ENCODE data around the gene SNCA.

The SNCA gene

GRCh38 chr4:89754531-89754930 is 82.4 kb downstream of the SNCA start:
- no peak for DNase-seq (ENCODE audit: low read depth in 1 of 2, low spot score in 1 of 2)

- no peak for DNase-seq (ENCODE audit: low read depth in 1 of 2, low spot score in 1 of 2)
Measured at GRCh38 chr4:89753601-89754066, 83.3 kb downstream of the SNCA start.

GRCh38 chr4:89752932-89753598 is 83.9 kb downstream of the SNCA start:
- no peak for DNase-seq (ENCODE audit: low read depth in 1 of 2, low spot score in 1 of 2)

GRCh38 chr4:89751416-89751815 is 85.5 kb downstream of the SNCA start:
- DNase-seq (ENCODE audit: low read depth in 1 of 2, low spot score in 1 of 2) = no peak

GRCh38 chr4:89746377-89746776 is 90.6 kb downstream of the SNCA start:
- no peak for DNase-seq (ENCODE audit: low read depth in 1 of 2, low spot score in 1 of 2)

- no peak for DNase-seq (ENCODE audit: low read depth in 1 of 2, low spot score in 1 of 2)
Measured at GRCh38 chr4:89745708-89746107, 91.3 kb downstream of the SNCA start.

- no peak for DNase-seq (ENCODE audit: low read depth in 1 of 2, low spot score in 1 of 2)
Measured at GRCh38 chr4:89744914-89745313, 92.0 kb downstream of the SNCA start.

- DNase-seq (ENCODE audit: low read depth in 1 of 2, low spot score in 1 of 2) = no peak
Measured at GRCh38 chr4:89741768-89742167, 95.2 kb downstream of the SNCA start.

- no peak for DNase-seq (ENCODE audit: low read depth in 1 of 2, low spot score in 1 of 2)
Measured at GRCh38 chr4:89739311-89739988, 97.5 kb downstream of the SNCA start.

GRCh38 chr4:89737888-89738287 is 99.1 kb downstream of the SNCA start:
- no peak for DNase-seq (ENCODE audit: low read depth in 1 of 2, low spot score in 1 of 2)

GRCh38 chr4:89733946-89734345 is 103.0 kb downstream of the SNCA start:
- no peak for DNase-seq (ENCODE audit: low read depth in 1 of 2, low spot score in 1 of 2)

- DNase-seq (ENCODE audit: low read depth in 1 of 2, low spot score in 1 of 2) = no peak
Measured at GRCh38 chr4:89727238-89727637, 109.7 kb downstream of the SNCA start.

- no peak for DNase-seq (ENCODE audit: low read depth in 1 of 2, low spot score in 1 of 2)
Measured at GRCh38 chr4:89725268-89725667, 111.7 kb downstream of the SNCA start.

- no peak for DNase-seq (ENCODE audit: low read depth in 1 of 2, low spot score in 1 of 2)
Measured at GRCh38 chr4:89724716-89725115, 112.2 kb downstream of the SNCA start.

- DNase-seq (ENCODE audit: low read depth in 1 of 2, low spot score in 1 of 2) = no peak
Measured at GRCh38 chr4:89723096-89723495, 113.9 kb downstream of the SNCA start.

GRCh38 chr4:89722517-89722916 is 114.4 kb downstream of the SNCA start:
- DNase-seq (ENCODE audit: low read depth in 1 of 2, low spot score in 1 of 2) = no peak

GRCh38 chr4:89720981-89721380 is 116.0 kb downstream of the SNCA start:
- no peak for DNase-seq (ENCODE audit: low read depth in 1 of 2, low spot score in 1 of 2)

GRCh38 chr4:89719536-89720090 is 117.3 kb downstream of the SNCA start:
- no peak for DNase-seq (ENCODE audit: low read depth in 1 of 2, low spot score in 1 of 2)

- DNase-seq (ENCODE audit: low read depth in 1 of 2, low spot score in 1 of 2) = no peak
Measured at GRCh38 chr4:89716893-89717292, 120.1 kb downstream of the SNCA start.

GRCh38 chr4:89715631-89716030 is 121.3 kb downstream of the SNCA start:
- DNase-seq (ENCODE audit: low read depth in 1 of 2, low spot score in 1 of 2) = no peak

GRCh38 chr4:89712827-89713226 is 124.1 kb downstream of the SNCA start:
- DNase-seq (ENCODE audit: low read depth in 1 of 2, low spot score in 1 of 2) = no peak

- no peak for DNase-seq (ENCODE audit: low read depth in 1 of 2, low spot score in 1 of 2)
Measured at GRCh38 chr4:89712141-89712540, 124.8 kb downstream of the SNCA start.

All from stimulated activated CD4-positive, alpha-beta T cell treated with anti-CD3 and anti-CD28 coated beads, Interleukin-15, amount 100 ng/mL, for 1 hour (primary cell).